Natural killer cell treated with Interleukin-12 subunit alpha and Interleukin-12 subunit beta and Interleukin-15 and Interleukin-18, amount 100 ng/mL, for 72 hours (primary cell): ENCODE results near the gene IQCM. TPM values are rescaled to one million over a fixed set of nuclear protein-coding genes. Genes with fewer than 3 reads are reported as not detected.

ENCODE experiments used
- ATAC-seq, 2 donors: fragments of 150-1000 bp; cut with Tn5 transposase in 1 of 2; sonication (Bioruptor Pico), chemical (Tn5 transposase) in 1 of 2; 2 replicates each; pipeline ENCODE4 v1.10.0; 2021
- DNase-seq: peaks from one replicate; pipeline ENCODE4 v3.0.0; 2022; ENCODE audit warnings: low spot score
- H3K27ac Mint-ChIP-seq, 2 donors: 1 replicate in 1 of 2; 2 replicates in 1 of 2; pipeline ENCODE4 v1.8.0; 2022; ENCODE audit warnings: mixed read lengths in 2 of 2, mild to moderate bottlenecking in 1 of 2, moderate library complexity in 1 of 2
- H3K27me3 Mint-ChIP-seq, 2 donors: 1 replicate in 1 of 2; 2 replicates in 1 of 2; pipeline ENCODE4 v1.8.0; 2022; ENCODE audit warnings: mixed read lengths in 2 of 2
- H3K36me3 Mint-ChIP-seq: one replicate; pipeline ENCODE4 v1.8.0; 2022; ENCODE audit warnings: mixed read lengths
- H3K4me1 Mint-ChIP-seq, 2 donors: 1 replicate in 1 of 2; 2 replicates in 1 of 2; pipeline ENCODE4 v1.8.0; 2022; ENCODE audit warnings: low read depth in 2 of 2, mixed read lengths in 2 of 2, mild to moderate bottlenecking in 1 of 2
- H3K4me3 Mint-ChIP-seq: one replicate; pipeline ENCODE4 v1.8.0; 2022; ENCODE audit warnings: mixed read lengths
- H3K9me3 Mint-ChIP-seq: 2 replicates; pipeline ENCODE4 v1.8.0; 2022; ENCODE audit warnings: mixed read lengths
- total RNA-seq, 2 donors: library from RNA; stranded (reverse); gene quantifications; one replicate each; pipeline ENCODE4 v1.2.3, GENCODE V29; 2022

Gene IQCM
- total RNA-seq, 2 donors from 2014 or later: not detected

- Mint-ChIP-seq H3K36me3 (no peaks in the 10 kb centered on the region), H3K4me3 (no peak overlapping the region), H3K27ac (no peak overlapping the region), H3K27me3 (no peaks in the 10 kb centered on the region), H3K4me1 (no peaks in the 10 kb centered on the region), H3K9me3 (peaks cover 16% of the 10 kb centered on the region)
- no peak for DNase-seq
- no peak for ATAC-seq
Measured at GRCh38 chr4:149795256-149795655, 20.4 kb downstream of the IQCM start.

DNA sequence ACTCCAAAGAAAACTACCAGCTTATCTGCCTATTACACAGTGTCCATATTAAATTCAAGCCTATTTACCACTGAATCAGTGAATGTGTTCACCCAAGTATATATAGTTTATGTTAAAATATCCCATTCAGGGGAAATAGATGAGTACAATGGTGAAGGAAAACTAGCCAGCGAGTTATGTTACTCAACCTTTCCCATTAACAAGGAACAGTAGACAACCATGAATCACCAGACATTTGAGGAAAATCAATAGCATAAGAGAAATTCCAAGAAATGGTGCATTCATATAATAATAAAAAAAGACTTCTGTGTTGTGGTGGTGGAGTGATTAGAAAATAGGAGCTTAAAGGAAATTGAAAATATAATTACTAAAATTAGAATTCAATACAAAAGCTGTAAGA, 21.3 kb downstream of the IQCM start:
- Mint-ChIP-seq H3K9me3 (peaks cover 16% of the 10 kb centered on the region), H3K27ac (no peak overlapping the region)
- ATAC-seq: no peak

DNA sequence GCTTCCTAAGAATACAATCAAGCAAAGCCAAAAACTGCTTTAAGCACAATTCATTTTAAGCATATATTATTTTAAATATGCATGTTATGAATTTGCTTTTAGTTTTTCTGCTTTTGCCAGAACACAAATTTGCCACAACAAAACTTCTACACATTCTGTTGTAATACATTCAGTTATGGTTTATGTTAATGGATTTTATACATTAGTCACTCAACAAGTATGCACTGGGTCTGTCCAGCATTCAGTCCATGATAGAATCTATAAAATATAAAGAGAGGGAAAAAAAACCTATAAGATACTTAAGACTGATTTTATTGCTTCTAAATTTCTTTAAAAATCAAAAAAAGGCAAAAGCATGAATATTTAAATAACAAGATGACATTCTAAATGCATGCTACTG, 22.2 kb downstream of the IQCM start:
- peaks cover 15% of the 10 kb centered on the region for H3K9me3 Mint-ChIP-seq
- no peak for ATAC-seq
- H3K27me3 Mint-ChIP-seq: no peaks in the 10 kb centered on the region
- no peak overlapping the region for H3K4me3 Mint-ChIP-seq
- no peaks in the 10 kb centered on the region for H3K4me1 Mint-ChIP-seq
- DNase-seq: no peak
- no peak overlapping the region for H3K27ac Mint-ChIP-seq
- H3K36me3 Mint-ChIP-seq: no peaks in the 10 kb centered on the region

More for the DNA sequence above, 21.3 kb downstream of the IQCM start:
- Mint-ChIP-seq H3K4me3 (no peak overlapping the region), H3K27me3 (no peaks in the 10 kb centered on the region), H3K36me3 (no peaks in the 10 kb centered on the region), H3K4me1 (no peaks in the 10 kb centered on the region)
- DNase-seq: no peak

DNA sequence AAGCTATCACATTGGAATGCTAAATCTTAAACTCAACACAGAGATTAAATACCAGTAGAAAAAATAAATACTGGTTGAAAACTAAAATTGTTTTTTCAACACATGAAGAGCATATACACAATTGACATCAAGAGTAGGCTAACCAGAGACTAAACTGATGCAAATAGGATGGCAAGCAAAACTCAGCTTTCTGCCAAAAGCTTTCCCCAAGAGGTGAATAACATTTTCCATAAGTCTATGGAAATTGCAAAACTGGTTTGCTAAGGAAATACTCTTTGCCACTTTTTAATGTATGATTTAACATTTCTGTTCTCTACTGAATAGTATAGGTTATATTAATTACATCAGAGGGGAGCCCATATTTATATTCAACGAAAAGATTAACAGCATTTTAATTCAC, 23.8 kb downstream of the IQCM start:
- Mint-ChIP-seq H3K36me3 (no peaks in the 10 kb centered on the region), H3K4me1 (no peaks in the 10 kb centered on the region), H3K27me3 (no peaks in the 10 kb centered on the region), H3K9me3 (peaks cover 5% of the 10 kb centered on the region), H3K27ac (no peak overlapping the region), H3K4me3 (no peak overlapping the region)
- ATAC-seq: no peak
- no peak for DNase-seq

DNA sequence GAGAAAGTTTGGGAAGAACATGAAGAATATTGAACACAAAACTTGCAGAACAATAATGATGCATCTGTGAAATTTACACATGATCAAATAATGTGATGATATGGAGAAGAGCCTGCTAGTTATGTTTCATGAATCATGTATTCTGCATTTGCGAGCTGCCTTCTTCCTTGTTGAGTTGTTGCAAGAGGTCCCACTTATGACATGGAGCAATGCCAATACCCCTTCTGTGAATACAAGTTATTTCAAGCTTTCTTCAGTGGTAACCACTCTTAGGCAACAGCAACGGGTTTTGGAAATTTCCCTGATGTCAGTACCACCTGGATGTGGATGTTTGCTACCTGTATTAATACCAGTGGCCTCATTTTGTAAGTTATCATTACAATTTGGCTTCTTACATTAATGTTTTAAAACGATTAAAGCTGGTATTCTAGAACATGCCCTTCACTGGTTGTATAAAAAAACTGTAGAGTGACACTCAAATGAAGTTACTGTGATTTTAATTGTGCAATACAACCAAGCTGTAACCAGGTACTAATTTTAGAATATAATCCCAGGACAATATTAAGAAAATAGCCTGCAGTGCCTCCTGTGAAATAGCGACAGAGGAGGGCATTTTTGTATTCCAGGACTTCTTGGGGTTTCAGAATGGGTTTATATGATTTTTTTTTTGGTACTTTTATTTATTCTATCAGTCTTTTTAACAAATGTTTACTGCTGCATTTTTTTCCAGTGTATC, 25.3 kb downstream of the IQCM start:
- Mint-ChIP-seq H3K27ac (no peak overlapping the region), H3K9me3 (peaks cover 9% of the 10 kb centered on the region), H3K4me3 (no peak overlapping the region), H3K4me1 (no peaks in the 10 kb centered on the region), H3K27me3 (no peaks in the 10 kb centered on the region), H3K36me3 (no peaks in the 10 kb centered on the region)
- no peak for DNase-seq
- no peak for ATAC-seq

DNA sequence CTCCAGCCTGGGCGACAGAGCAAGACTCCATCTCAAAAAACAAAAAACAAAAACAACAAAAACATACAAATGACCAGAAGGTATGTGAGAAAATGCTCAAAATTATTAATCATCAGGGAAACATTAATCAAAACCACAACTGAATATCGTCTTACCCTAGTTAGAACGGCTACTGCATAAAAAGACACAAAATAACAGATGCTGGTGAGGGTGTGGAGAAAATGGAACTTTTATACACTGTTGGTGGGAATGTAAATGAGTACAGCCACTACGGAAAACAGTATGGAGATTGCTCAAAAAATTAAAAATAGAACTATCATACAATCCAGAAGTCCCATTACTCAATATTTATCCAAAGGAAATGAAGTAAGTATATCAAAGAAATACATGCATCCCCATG, 27.3 kb downstream of the IQCM start:
- H3K27ac Mint-ChIP-seq: no peak overlapping the region
- H3K36me3 Mint-ChIP-seq: no peaks in the 10 kb centered on the region
- peaks cover 15% of the 10 kb centered on the region for H3K9me3 Mint-ChIP-seq
- H3K4me1 Mint-ChIP-seq: no peaks in the 10 kb centered on the region
- no peaks in the 10 kb centered on the region for H3K27me3 Mint-ChIP-seq
- no peak for DNase-seq
- ATAC-seq: no peak
- no peak overlapping the region for H3K4me3 Mint-ChIP-seq

DNA sequence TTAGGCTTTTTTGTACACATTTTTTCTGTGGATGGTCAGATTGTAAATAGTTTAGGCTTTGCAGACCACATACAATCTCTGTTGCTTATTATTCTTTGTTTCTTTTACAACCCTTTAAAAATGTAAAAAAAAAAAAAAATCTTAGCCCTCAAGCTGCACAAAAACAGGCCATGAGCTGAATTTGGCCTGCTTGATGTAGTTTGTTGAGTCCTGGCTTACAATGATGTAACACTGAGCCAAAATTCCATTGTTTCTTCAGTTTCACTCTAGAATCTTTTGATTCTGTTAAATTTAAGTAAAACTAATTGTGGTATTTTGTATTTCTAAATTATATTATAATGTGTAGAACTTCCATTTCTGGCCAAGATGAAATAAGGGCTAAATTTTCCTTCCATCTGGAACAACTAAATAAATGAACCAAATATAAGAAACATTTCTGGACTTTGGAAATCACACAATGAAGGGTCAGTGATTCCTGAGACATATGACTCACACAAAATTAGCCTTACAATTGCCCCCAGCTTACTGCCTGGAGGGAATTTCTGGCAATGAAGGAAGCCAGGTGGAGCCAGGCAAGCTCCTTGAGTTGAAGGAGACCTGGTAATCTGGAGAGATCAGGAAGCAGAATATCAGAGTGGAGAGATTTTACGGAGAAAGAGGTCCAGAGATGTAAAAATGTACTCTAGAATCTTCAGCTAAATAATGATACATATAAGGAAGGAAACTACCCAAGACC, 29.8 kb downstream of the IQCM start:
- Mint-ChIP-seq H3K27ac (no peak overlapping the region), H3K27me3 (no peaks in the 10 kb centered on the region), H3K36me3 (no peaks in the 10 kb centered on the region), H3K9me3 (peaks cover 17% of the 10 kb centered on the region), H3K4me3 (no peak overlapping the region), H3K4me1 (no peaks in the 10 kb centered on the region)
- ATAC-seq (no peak), DNase-seq (no peak)

- no peak overlapping the region for H3K4me3 Mint-ChIP-seq
- no peaks in the 10 kb centered on the region for H3K27me3 Mint-ChIP-seq
- H3K27ac Mint-ChIP-seq: no peak overlapping the region
- DNase-seq (no peak), ATAC-seq (no peak)
- H3K4me1 Mint-ChIP-seq: no peaks in the 10 kb centered on the region
- H3K36me3 Mint-ChIP-seq: no peaks in the 10 kb centered on the region
- peaks cover 21% of the 10 kb centered on the region for H3K9me3 Mint-ChIP-seq
Measured at GRCh38 chr4:149784018-149784417, 31.6 kb downstream of the IQCM start.

DNA sequence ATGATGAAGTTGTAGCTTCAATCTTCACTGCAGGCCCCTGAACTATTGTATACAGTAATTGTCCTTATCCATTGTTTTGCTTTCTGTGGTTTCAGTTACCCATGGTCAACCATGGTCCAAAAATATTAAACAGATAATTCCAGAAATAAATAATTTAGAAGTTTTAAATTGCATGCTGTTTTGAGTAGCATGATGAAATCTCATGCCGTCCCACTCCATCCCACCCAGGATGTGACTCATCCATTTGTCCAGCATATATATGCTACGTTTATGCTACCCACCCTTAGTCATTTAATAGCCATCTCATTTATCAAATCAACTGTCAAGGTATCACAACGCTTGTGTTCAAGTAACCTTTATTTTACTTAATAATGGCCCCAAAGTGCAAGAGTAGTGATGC, 34.5 kb downstream of the IQCM start:
- Mint-ChIP-seq H3K9me3 (peaks cover 18% of the 10 kb centered on the region), H3K27ac (no peak overlapping the region)
- no peak for ATAC-seq

DNA sequence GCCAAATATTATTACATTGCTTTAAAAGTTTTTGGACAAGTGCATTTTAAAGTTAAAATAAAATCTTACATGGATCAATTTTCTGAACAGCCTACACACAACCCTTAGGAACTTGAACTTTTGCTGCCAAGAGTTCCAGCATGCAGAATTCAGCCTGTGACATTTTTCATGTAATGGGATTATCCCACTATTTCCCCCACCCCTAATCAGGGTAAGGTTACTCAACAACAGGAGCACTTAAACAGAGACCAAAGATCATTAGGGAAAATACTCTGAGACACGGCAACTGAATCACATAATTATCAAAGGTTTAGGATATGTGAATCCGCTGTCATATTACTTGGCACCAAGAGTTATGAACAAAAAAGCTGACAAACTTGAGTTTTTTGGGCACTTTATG, 47.2 kb downstream of the IQCM start:
- H3K4me3 Mint-ChIP-seq: no peak overlapping the region
- H3K27me3 Mint-ChIP-seq: no peaks in the 10 kb centered on the region
- ATAC-seq (no peak), DNase-seq (no peak)
- H3K36me3 Mint-ChIP-seq: no peaks in the 10 kb centered on the region
- H3K9me3 Mint-ChIP-seq: no peaks in the 10 kb centered on the region
- no peak overlapping the region for H3K27ac Mint-ChIP-seq
- H3K4me1 Mint-ChIP-seq: no peaks in the 10 kb centered on the region

More for the DNA sequence above, 34.5 kb downstream of the IQCM start:
- no peaks in the 10 kb centered on the region for H3K36me3 Mint-ChIP-seq
- no peak overlapping the region for H3K4me3 Mint-ChIP-seq
- H3K27me3 Mint-ChIP-seq: no peaks in the 10 kb centered on the region
- no peaks in the 10 kb centered on the region for H3K4me1 Mint-ChIP-seq
- no peak for DNase-seq

DNA sequence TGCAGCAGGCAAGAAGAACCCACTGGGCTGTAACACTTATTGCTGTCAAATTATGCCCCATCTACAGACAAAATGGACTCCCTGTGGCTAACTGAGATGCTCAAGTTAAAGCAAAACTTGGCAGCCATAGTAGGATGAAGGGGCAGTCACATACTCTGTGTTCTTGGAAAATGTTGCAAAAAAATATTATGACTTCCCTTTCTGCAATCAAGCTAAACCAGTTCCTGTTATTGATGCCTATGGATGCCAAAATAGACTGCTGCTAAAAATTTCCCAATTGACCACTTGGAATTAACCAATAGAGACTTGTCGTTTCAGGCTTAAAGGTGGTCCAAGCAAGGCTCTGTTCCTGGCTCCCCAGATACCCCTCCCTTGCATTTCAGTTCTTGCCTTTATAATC, 49.5 kb downstream of the IQCM start:
- Mint-ChIP-seq H3K4me3 (no peak overlapping the region), H3K36me3 (no peaks in the 10 kb centered on the region), H3K9me3 (no peaks in the 10 kb centered on the region), H3K27ac (no peak overlapping the region), H3K4me1 (no peaks in the 10 kb centered on the region), H3K27me3 (no peaks in the 10 kb centered on the region)
- DNase-seq (no peak), ATAC-seq (no peak)

GRCh38 chr4:149765630-149766029, 50.0 kb downstream of the IQCM start:
- ATAC-seq (no peak), DNase-seq (no peak)
- Mint-ChIP-seq H3K27me3 (no peaks in the 10 kb centered on the region), H3K4me1 (no peaks in the 10 kb centered on the region), H3K27ac (no peak overlapping the region), H3K9me3 (no peaks in the 10 kb centered on the region), H3K4me3 (no peak overlapping the region), H3K36me3 (no peaks in the 10 kb centered on the region)

DNA sequence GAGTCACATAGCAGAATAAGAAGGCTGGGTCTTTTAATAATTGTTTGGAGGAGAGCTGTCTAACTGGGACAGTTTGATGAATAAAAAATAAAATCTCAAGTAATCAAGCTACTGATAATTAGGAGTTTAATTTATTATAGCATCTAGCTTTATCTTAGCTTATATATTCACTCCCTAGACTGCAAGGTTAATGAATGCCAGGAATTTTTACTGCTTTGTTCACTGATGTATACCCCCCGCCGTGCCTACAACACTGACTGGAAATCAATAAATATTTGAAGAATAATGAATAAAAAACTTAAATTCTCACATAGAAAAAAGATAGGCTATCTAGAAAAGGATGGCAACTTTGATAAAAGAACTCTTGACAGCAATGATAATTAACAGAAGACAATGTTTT, 59.7 kb downstream of the IQCM start:
- Mint-ChIP-seq H3K9me3 (peaks cover 11% of the 10 kb centered on the region), H3K36me3 (no peaks in the 10 kb centered on the region), H3K27ac (no peak overlapping the region), H3K27me3 (no peaks in the 10 kb centered on the region), H3K4me3 (no peak overlapping the region), H3K4me1 (no peaks in the 10 kb centered on the region)
- DNase-seq (no peak), ATAC-seq (no peak)

DNA sequence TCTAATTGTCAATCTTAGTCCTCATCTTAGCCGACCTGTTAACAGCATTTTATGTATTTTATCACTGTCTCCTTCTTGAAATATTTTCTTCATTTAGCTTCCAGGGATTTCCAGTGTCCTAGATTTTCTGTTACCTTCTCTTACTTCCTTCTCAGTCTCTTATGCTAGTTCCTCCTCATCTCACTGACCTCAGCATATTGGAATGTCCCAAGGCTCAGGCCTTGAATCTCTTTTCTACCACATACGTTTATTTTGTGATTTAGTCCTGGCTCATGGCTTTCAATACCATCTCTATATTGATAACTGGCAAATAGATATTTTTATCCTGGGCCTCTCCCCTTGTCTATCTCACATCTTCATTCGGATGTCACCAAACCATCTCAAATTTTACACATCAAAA, 61.1 kb downstream of the IQCM start:
- Mint-ChIP-seq H3K4me3 (no peak overlapping the region), H3K27me3 (no peaks in the 10 kb centered on the region), H3K36me3 (no peaks in the 10 kb centered on the region), H3K27ac (no peak overlapping the region), H3K9me3 (peaks cover 11% of the 10 kb centered on the region), H3K4me1 (no peaks in the 10 kb centered on the region)
- ATAC-seq (no peak), DNase-seq (no peak)
